Astrocyte (in vitro differentiated cells and primary cell): ENCODE measurements around the gene PRR16.

ENCODE experiments used
- EZH2 ChIP-seq: IDR thresholded peaks from 2 replicates; pipeline ENCODE4 v1.6.1; 2012; ENCODE audit warnings: mild to moderate bottlenecking, low read length, inconsistent platforms; ENCODE audit not compliant: insufficient read depth
- TF ChIP-seq, protein P1 (sequence below): IDR thresholded peaks from 2 replicates; pipeline ENCODE4 v1.5.1; 2011; ENCODE audit warnings: low read depth, mild to moderate bottlenecking, inconsistent platforms, low read length, moderate library complexity; ENCODE audit not compliant: insufficient read depth

GRCh38 chr5:120446901-120447300 lies 17.2 kb upstream of the PRR16 start:
- TF ChIP-seq, protein P1, sequence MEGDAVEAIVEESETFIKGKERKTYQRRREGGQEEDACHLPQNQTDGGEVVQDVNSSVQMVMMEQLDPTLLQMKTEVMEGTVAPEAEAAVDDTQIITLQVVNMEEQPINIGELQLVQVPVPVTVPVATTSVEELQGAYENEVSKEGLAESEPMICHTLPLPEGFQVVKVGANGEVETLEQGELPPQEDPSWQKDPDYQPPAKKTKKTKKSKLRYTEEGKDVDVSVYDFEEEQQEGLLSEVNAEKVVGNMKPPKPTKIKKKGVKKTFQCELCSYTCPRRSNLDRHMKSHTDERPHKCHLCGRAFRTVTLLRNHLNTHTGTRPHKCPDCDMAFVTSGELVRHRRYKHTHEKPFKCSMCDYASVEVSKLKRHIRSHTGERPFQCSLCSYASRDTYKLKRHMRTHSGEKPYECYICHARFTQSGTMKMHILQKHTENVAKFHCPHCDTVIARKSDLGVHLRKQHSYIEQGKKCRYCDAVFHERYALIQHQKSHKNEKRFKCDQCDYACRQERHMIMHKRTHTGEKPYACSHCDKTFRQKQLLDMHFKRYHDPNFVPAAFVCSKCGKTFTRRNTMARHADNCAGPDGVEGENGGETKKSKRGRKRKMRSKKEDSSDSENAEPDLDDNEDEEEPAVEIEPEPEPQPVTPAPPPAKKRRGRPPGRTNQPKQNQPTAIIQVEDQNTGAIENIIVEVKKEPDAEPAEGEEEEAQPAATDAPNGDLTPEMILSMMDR: no peak
- no peak for TF ChIP-seq EZH2
